ENCODE results near the gene ENAH. TPM values are rescaled to one million over a fixed set of nuclear protein-coding genes. Genes with fewer than 3 reads are reported as not detected.
A peak's percentile ranks its signal among the peaks of the same experiment; 100 is the strongest.
"Not testable (repeated sequence)": the region's sequence is repeated elsewhere in the genome, so short reads cannot be mapped to it uniquely, and the experiment has no call there.

ENAH gene
- total RNA-seq, 6 experiments from 2014 or later = 9.0 to 33.2 (median 20.8) TPM

GRCh38 chr1:225617956-225618355 is 35.0 kb downstream of the ENAH start:
- 49% methylated on average over 2 of the region's 2 CpGs for WGBS (ENCODE audit: insufficient coverage, low coverage, low lambda C conversion rate, missing lambda C conversion rate)
- H3K36me3 ChIP-seq = no peaks in the 10 kb centered on the region
- no peak overlapping the region for H3K27ac ChIP-seq
- intact Hi-C loops (cut with DNase I) = no loop called here
- no peak for TF ChIP-seq POLR2A (IDR thresholded peaks at IDR 0.05)
- no peak for TF ChIP-seq CTCF (IDR thresholded peaks at IDR 0.05)
- no peak for ATAC-seq
- no peak overlapping the region for H3K4me3 ChIP-seq
- no peaks in the 10 kb centered on the region for H3K27me3 ChIP-seq
- no peak for DNase-seq
- no peaks in the 10 kb centered on the region for H3K4me1 ChIP-seq
- no peaks in the 10 kb centered on the region for H3K9me3 ChIP-seq

GRCh38 chr1:225617479-225617878 is 35.4 kb downstream of the ENAH start:
- 61% methylated on average over 1 of the region's 1 CpG for WGBS (ENCODE audit: insufficient coverage, low coverage, low lambda C conversion rate, missing lambda C conversion rate)
- H3K4me1 ChIP-seq = no peaks in the 10 kb centered on the region
- peak in 1 of 4 donors; percentile 86 for ATAC-seq
- no peak for TF ChIP-seq CTCF (IDR thresholded peaks at IDR 0.05)
- no peak for TF ChIP-seq POLR2A (IDR thresholded peaks at IDR 0.05)
- no peaks in the 10 kb centered on the region for H3K27me3 ChIP-seq
- no peaks in the 10 kb centered on the region for H3K9me3 ChIP-seq
- DNase-seq = no peak
- no peak overlapping the region for H3K4me3 ChIP-seq
- no peak overlapping the region for H3K27ac ChIP-seq
- H3K36me3 ChIP-seq = no peaks in the 10 kb centered on the region
- intact Hi-C loops (cut with DNase I) = no loop called here

- not testable (repeated sequence) for H3K27me3 ChIP-seq
Measured at GRCh38 chr1:225615403-225615790, 37.5 kb downstream of the ENAH start.

GRCh38 chr1:225613006-225613405 is 39.9 kb downstream of the ENAH start:
- TF ChIP-seq POLR2A (IDR thresholded peaks at IDR 0.05) (no peak), CTCF (IDR thresholded peaks at IDR 0.05) (no peak)
- DNase-seq (no peak), ATAC-seq (no peak)
- Histone ChIP-seq H3K27ac (no peak overlapping the region), H3K4me3 (no peak overlapping the region), H3K4me1 (no peaks in the 10 kb centered on the region), H3K9me3 (no peaks in the 10 kb centered on the region), H3K27me3 (no peaks in the 10 kb centered on the region), H3K36me3 (no peaks in the 10 kb centered on the region)
- 72% methylated on average over 3 of the region's 3 CpGs for WGBS (ENCODE audit: insufficient coverage, low coverage, low lambda C conversion rate, missing lambda C conversion rate)
- intact Hi-C loops (cut with DNase I) = no loop called here

More at GRCh38 chr1:225615403-225615790, 37.5 kb downstream of the ENAH start:
- intact Hi-C loops (cut with DNase I); H3K4me3 ChIP-seq; H3K4me1 ChIP-seq; ATAC-seq; DNase-seq; H3K9me3 ChIP-seq; H3K27ac ChIP-seq; H3K36me3 ChIP-seq: not testable (repeated sequence)
- WGBS (ENCODE audit: insufficient coverage, low coverage, low lambda C conversion rate, missing lambda C conversion rate) = no CpG with 5 or more reads among the region's 29 CpGs

GRCh38 chr1:225612287-225612686 is 40.6 kb downstream of the ENAH start:
- TF ChIP-seq POLR2A (IDR thresholded peaks at IDR 0.05) (no peak), CTCF (IDR thresholded peaks at IDR 0.05) (no peak)
- H3K27ac ChIP-seq = no peak overlapping the region
- H3K4me1 ChIP-seq = no peaks in the 10 kb centered on the region
- H3K9me3 ChIP-seq = no peaks in the 10 kb centered on the region
- H3K36me3 ChIP-seq = no peaks in the 10 kb centered on the region
- ATAC-seq = peak in 3 of 4 donors; percentile 20 to 63 (median 32)
- intact Hi-C loops (cut with DNase I) = no loop called here
- H3K27me3 ChIP-seq = no peaks in the 10 kb centered on the region
- DNase-seq = no peak
- no peak overlapping the region for H3K4me3 ChIP-seq
